HCT116 (cell line): ENCODE measurements around the gene ARHGAP29. TPM values are rescaled to one million over a fixed set of nuclear protein-coding genes. Genes with fewer than 3 reads are reported as not detected.

Experiments
- CBX3 ChIP-seq: IDR thresholded peaks from 2 replicates; pipeline ENCODE4 v1.6.1; 2012; ENCODE audit warnings: low read depth
- CEBPB ChIP-seq: IDR thresholded peaks from 2 replicates; pipeline ENCODE4 v1.6.1; 2012; ENCODE audit warnings: low read depth
- JUND ChIP-seq: IDR thresholded peaks from 2 replicates; pipeline ENCODE4 v1.6.1; 2012
- POLR2A ChIP-seq: IDR thresholded peaks from 2 replicates; pipeline ENCODE4 v1.7.0; 2011; ENCODE audit warnings: borderline replicate concordance; ENCODE audit not compliant: insufficient read depth, insufficient read length; ENCODE audit errors: extremely low read depth
- POLR2AphosphoS5 ChIP-seq: IDR thresholded peaks from 2 replicates; pipeline ENCODE4 v1.6.1; 2011; ENCODE audit warnings: mild to moderate bottlenecking, low read depth, low read length, moderate library complexity
- YY1 ChIP-seq: IDR thresholded peaks from 2 replicates; pipeline ENCODE4 v1.6.1; 2011; ENCODE audit warnings: low read length, low read depth, moderate library complexity, mild to moderate bottlenecking; ENCODE audit not compliant: insufficient replicate concordance; ENCODE audit errors: extremely low read depth
- total RNA-seq: library from RNA; stranded (reverse); gene quantifications from one replicate; pipeline ENCODE4 v1.2.1, GENCODE V29; 2021; ENCODE audit not compliant: unreplicated experiment
- TF ChIP-seq, protein P1 (sequence below), 3 experiments: fragments of 200-600 bp in 1 of 3; sonication (generic) in 1 of 3; IDR thresholded peaks in 2 of 3; conservative IDR thresholded peaks in 1 of 3; 2 replicates each; pipeline ENCODE4 v1.5.1; 2012 to 2017; ENCODE audit warnings: low read depth in 2 of 3, low read length in 2 of 3, antibody characterized with exemption in 1 of 3, borderline replicate concordance in 1 of 3, control low read depth in 1 of 3, mild to moderate bottlenecking in 1 of 3, mixed read lengths in 1 of 3, mixed run types in 1 of 3, moderate library complexity in 1 of 3; ENCODE audit not compliant: insufficient read depth in 1 of 3

The ARHGAP29 gene
- total RNA-seq, 1 experiment from 2014 or later: 128 TPM

DNA sequence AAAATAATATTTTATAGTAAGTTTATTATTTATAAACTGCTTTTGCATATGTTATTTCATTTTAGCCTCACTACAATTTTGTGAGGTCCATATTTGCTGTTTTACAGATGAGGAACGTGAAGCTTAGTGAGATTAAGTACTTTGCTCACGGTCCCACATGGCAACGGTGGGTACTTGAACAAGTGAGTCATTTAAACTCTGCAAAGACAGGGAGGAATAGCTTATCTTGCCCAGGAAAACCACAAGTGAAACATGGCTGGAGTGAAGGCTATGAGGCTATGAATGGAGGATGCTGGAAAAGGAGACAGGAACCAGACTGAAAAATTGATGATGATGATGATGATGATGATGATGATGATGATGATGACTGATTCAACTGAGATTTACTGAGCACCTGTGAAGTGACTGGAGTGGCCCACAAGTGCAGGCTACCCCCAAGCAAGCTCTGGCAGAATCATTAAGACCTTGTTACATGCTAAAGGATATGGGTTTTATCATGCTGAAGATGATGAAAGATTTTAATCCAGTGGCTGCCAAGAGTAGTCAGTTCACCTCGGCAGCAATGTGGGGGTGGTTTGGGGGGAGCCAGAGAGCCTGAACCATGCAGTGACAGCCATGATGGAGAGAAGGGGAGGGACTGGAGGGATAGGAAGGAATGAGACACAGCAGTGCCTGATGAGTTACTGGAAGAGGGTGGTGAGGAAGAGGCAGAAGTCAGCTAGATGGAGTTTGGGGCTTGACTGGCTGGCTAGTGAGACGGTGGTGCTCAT lies 115.0 kb downstream of the ARHGAP29 start (continued):
- TF ChIP-seq, protein P1, sequence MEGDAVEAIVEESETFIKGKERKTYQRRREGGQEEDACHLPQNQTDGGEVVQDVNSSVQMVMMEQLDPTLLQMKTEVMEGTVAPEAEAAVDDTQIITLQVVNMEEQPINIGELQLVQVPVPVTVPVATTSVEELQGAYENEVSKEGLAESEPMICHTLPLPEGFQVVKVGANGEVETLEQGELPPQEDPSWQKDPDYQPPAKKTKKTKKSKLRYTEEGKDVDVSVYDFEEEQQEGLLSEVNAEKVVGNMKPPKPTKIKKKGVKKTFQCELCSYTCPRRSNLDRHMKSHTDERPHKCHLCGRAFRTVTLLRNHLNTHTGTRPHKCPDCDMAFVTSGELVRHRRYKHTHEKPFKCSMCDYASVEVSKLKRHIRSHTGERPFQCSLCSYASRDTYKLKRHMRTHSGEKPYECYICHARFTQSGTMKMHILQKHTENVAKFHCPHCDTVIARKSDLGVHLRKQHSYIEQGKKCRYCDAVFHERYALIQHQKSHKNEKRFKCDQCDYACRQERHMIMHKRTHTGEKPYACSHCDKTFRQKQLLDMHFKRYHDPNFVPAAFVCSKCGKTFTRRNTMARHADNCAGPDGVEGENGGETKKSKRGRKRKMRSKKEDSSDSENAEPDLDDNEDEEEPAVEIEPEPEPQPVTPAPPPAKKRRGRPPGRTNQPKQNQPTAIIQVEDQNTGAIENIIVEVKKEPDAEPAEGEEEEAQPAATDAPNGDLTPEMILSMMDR (IDR thresholded peaks at IDR 0.05 in 2 of 3, conservative IDR thresholded peaks at IDR 0.05 in 1 of 3; ENCODE audit: borderline replicate concordance in 1 of 3, insufficient read depth in 1 of 3, low read depth in 2 of 3, low read length in 2 of 3): no peak
- TF ChIP-seq CBX3 (no peak), CEBPB (no peak), JUND (no peak), POLR2AphosphoS5 (no peak), YY1 (no peak), POLR2A (no peak)

Other genes with a start within 250 kb of the ARHGAP29 start
- 0.22 TPM for gene ABCA4, start 116.4 kb downstream of the ARHGAP29 start, total RNA-seq
- 48.8 TPM for gene ABCD3, start 180.8 kb upstream of the ARHGAP29 start, total RNA-seq